WTC11 (cell line): ENCODE data around the gene CMTM4.

ENCODE experiments used
- ETV6 ChIP-seq: sonication (generic); formaldehyde crosslinking; IDR thresholded peaks from 2 replicates; pipeline ENCODE4 v1.8.1; 2022; ENCODE audit warnings: mild to moderate bottlenecking, missing genetic modification reagents
- IRF2 ChIP-seq: sonication (generic); formaldehyde crosslinking; IDR thresholded peaks from 2 replicates; pipeline ENCODE4 v1.8.0; 2022; ENCODE audit warnings: low read depth, missing genetic modification reagents, borderline replicate concordance
- MAX ChIP-seq: sonication (generic); formaldehyde crosslinking; IDR thresholded peaks from 2 replicates; pipeline ENCODE4 v1.8.0; 2022; ENCODE audit warnings: mild to moderate bottlenecking, missing genetic modification reagents
- NR2C2 ChIP-seq: sonication (generic); formaldehyde crosslinking; IDR thresholded peaks from 2 replicates; pipeline ENCODE4 v1.8.0; 2022; ENCODE audit warnings: mild to moderate bottlenecking, missing genetic modification reagents
- ZNF138 ChIP-seq: sonication (generic); formaldehyde crosslinking; conservative IDR thresholded peaks from 2 replicates; pipeline ENCODE4 v1.8.1; 2022; ENCODE audit warnings: mild to moderate bottlenecking, moderate library complexity, missing genetic modification reagents
- TF ChIP-seq, protein P1 (sequence below): fragments of 200-600 bp; IDR thresholded peaks from 2 replicates; pipeline ENCODE4 v1.8.0; 2022; ENCODE audit warnings: antibody characterized with exemption
- TF ChIP-seq, protein P2 (sequence below): sonication (generic); formaldehyde crosslinking; IDR thresholded peaks from 2 replicates; pipeline ENCODE4 v1.8.1; 2023; ENCODE audit warnings: mild to moderate bottlenecking, moderate library complexity, missing genetic modification reagents
- TF ChIP-seq, protein P3 (sequence below): sonication (generic); formaldehyde crosslinking; IDR thresholded peaks from 2 replicates; pipeline ENCODE4 v1.8.1; 2022; ENCODE audit warnings: low read depth, mild to moderate bottlenecking, moderate library complexity, missing genetic modification reagents, borderline replicate concordance

- TF ChIP-seq ETV6 (CRISPR knock-in tag): no peak
- TF ChIP-seq ZNF138 (CRISPR knock-in tag): no peak
- TF ChIP-seq IRF2 (CRISPR knock-in tag): no peak
- no peak for TF ChIP-seq NR2C2 (CRISPR knock-in tag)
- TF ChIP-seq, protein P1, sequence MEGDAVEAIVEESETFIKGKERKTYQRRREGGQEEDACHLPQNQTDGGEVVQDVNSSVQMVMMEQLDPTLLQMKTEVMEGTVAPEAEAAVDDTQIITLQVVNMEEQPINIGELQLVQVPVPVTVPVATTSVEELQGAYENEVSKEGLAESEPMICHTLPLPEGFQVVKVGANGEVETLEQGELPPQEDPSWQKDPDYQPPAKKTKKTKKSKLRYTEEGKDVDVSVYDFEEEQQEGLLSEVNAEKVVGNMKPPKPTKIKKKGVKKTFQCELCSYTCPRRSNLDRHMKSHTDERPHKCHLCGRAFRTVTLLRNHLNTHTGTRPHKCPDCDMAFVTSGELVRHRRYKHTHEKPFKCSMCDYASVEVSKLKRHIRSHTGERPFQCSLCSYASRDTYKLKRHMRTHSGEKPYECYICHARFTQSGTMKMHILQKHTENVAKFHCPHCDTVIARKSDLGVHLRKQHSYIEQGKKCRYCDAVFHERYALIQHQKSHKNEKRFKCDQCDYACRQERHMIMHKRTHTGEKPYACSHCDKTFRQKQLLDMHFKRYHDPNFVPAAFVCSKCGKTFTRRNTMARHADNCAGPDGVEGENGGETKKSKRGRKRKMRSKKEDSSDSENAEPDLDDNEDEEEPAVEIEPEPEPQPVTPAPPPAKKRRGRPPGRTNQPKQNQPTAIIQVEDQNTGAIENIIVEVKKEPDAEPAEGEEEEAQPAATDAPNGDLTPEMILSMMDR: no peak
- no peak for TF ChIP-seq MAX
- TF ChIP-seq, protein P2, sequence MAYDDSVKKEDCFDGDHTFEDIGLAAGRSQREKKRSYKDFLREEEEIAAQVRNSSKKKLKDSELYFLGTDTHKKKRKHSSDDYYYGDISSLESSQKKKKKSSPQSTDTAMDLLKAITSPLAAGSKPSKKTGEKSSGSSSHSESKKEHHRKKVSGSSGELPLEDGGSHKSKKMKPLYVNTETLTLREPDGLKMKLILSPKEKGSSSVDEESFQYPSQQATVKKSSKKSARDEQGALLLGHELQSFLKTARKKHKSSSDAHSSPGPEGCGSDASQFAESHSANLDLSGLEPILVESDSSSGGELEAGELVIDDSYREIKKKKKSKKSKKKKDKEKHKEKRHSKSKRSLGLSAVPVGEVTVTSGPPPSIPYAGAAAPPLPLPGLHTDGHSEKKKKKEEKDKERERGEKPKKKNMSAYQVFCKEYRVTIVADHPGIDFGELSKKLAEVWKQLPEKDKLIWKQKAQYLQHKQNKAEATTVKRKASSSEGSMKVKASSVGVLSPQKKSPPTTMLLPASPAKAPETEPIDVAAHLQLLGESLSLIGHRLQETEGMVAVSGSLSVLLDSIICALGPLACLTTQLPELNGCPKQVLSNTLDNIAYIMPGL: no peak
- TF ChIP-seq, protein P3, sequence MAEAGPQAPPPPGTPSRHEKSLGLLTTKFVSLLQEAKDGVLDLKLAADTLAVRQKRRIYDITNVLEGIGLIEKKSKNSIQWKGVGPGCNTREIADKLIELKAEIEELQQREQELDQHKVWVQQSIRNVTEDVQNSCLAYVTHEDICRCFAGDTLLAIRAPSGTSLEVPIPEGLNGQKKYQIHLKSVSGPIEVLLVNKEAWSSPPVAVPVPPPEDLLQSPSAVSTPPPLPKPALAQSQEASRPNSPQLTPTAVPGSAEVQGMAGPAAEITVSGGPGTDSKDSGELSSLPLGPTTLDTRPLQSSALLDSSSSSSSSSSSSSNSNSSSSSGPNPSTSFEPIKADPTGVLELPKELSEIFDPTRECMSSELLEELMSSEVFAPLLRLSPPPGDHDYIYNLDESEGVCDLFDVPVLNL (CRISPR knock-in tag): no peak
These were observed 37.7 kb downstream of the CMTM4 start for GRCh38 chr16:66658860-66659190.
